GM23338 (cell line): Measurements from ENCODE around the gene KIAA1549. TPM values are rescaled to one million over a fixed set of nuclear protein-coding genes. Genes with fewer than 3 reads are reported as not detected.

Experiments used
- ATAC-seq: fragments of 200-7000 bp; cut with Tn5 transposase; 3 replicates; pipeline ENCODE4 v1.9.1; 2020
- DNase-seq: peaks from one replicate; pipeline ENCODE4 v3.0.0-alpha.2; 2015; ENCODE audit warnings: low spot score
- H2AFZ ChIP-seq: fragments of 200-600 bp; sonication (generic); 2 replicates; pipeline ENCODE4 v1.8.0; 2016; ENCODE audit warnings: antibody characterized with exemption, mild to moderate bottlenecking, moderate library complexity
- H3F3A ChIP-seq: fragments of 200-600 bp; sonication (generic); replicated peaks from 2 replicates; pipeline ENCODE4 v1.8.0; 2017; ENCODE audit warnings: antibody characterized with exemption, mixed run types, low read depth
- H3K27ac ChIP-seq: fragments of 200-600 bp; sonication (generic); 2 replicates; pipeline ENCODE4 v1.6.1; 2016; ENCODE audit warnings: low read depth
- H3K27me3 ChIP-seq: fragments of 200-600 bp; sonication (generic); 2 replicates; pipeline ENCODE4 v1.8.0; 2016; ENCODE audit warnings: mild to moderate bottlenecking, mixed run types, moderate library complexity; ENCODE audit not compliant: insufficient read depth
- H3K36me3 ChIP-seq: fragments of 200-600 bp; sonication (generic); 2 replicates; pipeline ENCODE4 v1.8.0; 2016; ENCODE audit warnings: mild to moderate bottlenecking; ENCODE audit not compliant: insufficient read depth
- H3K4me1 ChIP-seq: fragments of 200-600 bp; sonication (generic); 2 replicates; pipeline ENCODE4 v1.8.0; 2016; ENCODE audit warnings: mild to moderate bottlenecking, moderate library complexity; ENCODE audit not compliant: insufficient read depth
- H3K4me2 ChIP-seq: fragments of 200-600 bp; sonication (generic); 2 replicates; pipeline ENCODE4 v1.7.1; 2017; ENCODE audit warnings: mixed run types
- H3K4me3 ChIP-seq: fragments of 200-600 bp; sonication (generic); 2 replicates; pipeline ENCODE4 v1.6.1; 2016; ENCODE audit warnings: mixed run types
- H3K79me2 ChIP-seq: fragments of 200-600 bp; sonication (generic); replicated peaks from 2 replicates; pipeline ENCODE4 v1.8.0; 2017; ENCODE audit warnings: mild to moderate bottlenecking; ENCODE audit not compliant: insufficient read depth
- H3K9me2 ChIP-seq: fragments of 200-600 bp; sonication (generic); 2 replicates; pipeline ENCODE4 v1.8.0; 2017; ENCODE audit not compliant: insufficient read depth
- H4K20me1 ChIP-seq: fragments of 200-600 bp; sonication (generic); replicated peaks from 2 replicates; pipeline ENCODE4 v1.8.0; 2017; ENCODE audit warnings: mild to moderate bottlenecking; ENCODE audit not compliant: insufficient read depth
- H3K27ac Mint-ChIP-seq: 2 replicates; pipeline ENCODE4 v1.8.0; 2020; ENCODE audit warnings: inconsistent platforms, mild to moderate bottlenecking, moderate library complexity, mixed read lengths
- H3K27me3 Mint-ChIP-seq: 3 replicates; pipeline ENCODE4 v1.8.0; 2022; ENCODE audit warnings: low read depth, mild to moderate bottlenecking, moderate library complexity, mixed read lengths, inconsistent platforms; ENCODE audit not compliant: insufficient read depth, poor library complexity
- H3K36me3 Mint-ChIP-seq: 3 replicates; pipeline ENCODE4 v1.8.0; 2021; ENCODE audit warnings: low read depth, mild to moderate bottlenecking, inconsistent platforms, moderate library complexity, mixed read lengths
- H3K4me1 Mint-ChIP-seq: 3 replicates; pipeline ENCODE4 v1.8.0; 2020; ENCODE audit warnings: mild to moderate bottlenecking, inconsistent platforms, mixed read lengths
- H3K4me3 Mint-ChIP-seq: 3 replicates; pipeline ENCODE4 v1.8.0; 2021; ENCODE audit warnings: moderate library complexity, mild to moderate bottlenecking, inconsistent platforms, mixed read lengths
- H3K9me3 Mint-ChIP-seq: 3 replicates; pipeline ENCODE4 v1.8.0; 2020; ENCODE audit warnings: moderate library complexity, mild to moderate bottlenecking, inconsistent platforms, mixed read lengths
- CREB1 ChIP-seq: fragments of 250-450 bp; sonication (Bioruptor Pico); IDR thresholded peaks from 2 replicates; pipeline ENCODE4 v1.5.0; 2020; ENCODE audit warnings: low read depth, mild to moderate bottlenecking, moderate library complexity
- EZH2phosphoT487 ChIP-seq: fragments of 200-600 bp; sonication (generic); IDR thresholded peaks from one replicate; pipeline ENCODE4 v1.8.1; 2018; ENCODE audit warnings: antibody characterized with exemption; ENCODE audit not compliant: unreplicated experiment
- JUNB ChIP-seq: IDR thresholded peaks from one replicate; pipeline ENCODE4 v1.6.1; 2016; ENCODE audit warnings: antibody characterized with exemption; ENCODE audit not compliant: unreplicated experiment
- NANOG ChIP-seq: IDR thresholded peaks from 2 replicates; pipeline ENCODE4 v1.6.1; 2016; ENCODE audit warnings: antibody characterized with exemption, borderline replicate concordance
- POLR2AphosphoS5 ChIP-seq: IDR thresholded peaks from 2 replicates; pipeline ENCODE4 v1.6.1; 2016; ENCODE audit warnings: antibody characterized with exemption, low read depth
- REST ChIP-seq: IDR thresholded peaks from one replicate; pipeline ENCODE4 v1.6.1; 2018; ENCODE audit warnings: antibody characterized with exemption; ENCODE audit not compliant: unreplicated experiment
- ZNF114 ChIP-seq: fragments of 250-450 bp; sonication (Bioruptor Pico); IDR thresholded peaks from 2 replicates; pipeline ENCODE4 v1.5.0; 2020; ENCODE audit warnings: mild to moderate bottlenecking, moderate library complexity
- ZNF331 ChIP-seq: fragments of 250-450 bp; sonication (Bioruptor Pico); IDR thresholded peaks from 2 replicates; pipeline ENCODE4 v1.5.0; 2020; ENCODE audit warnings: low read depth, mild to moderate bottlenecking, moderate library complexity
- ZNF462 ChIP-seq: fragments of 250-450 bp; sonication (Bioruptor Pico); IDR thresholded peaks from 2 replicates; pipeline ENCODE4 v1.5.0; 2020; ENCODE audit warnings: mild to moderate bottlenecking, moderate library complexity
- polyA plus RNA-seq: library from polyadenylated mRNA; unstranded; fragments of >200 nt; fragmentation: Nextera tagmentation; extraction: Ambion mirVana; gene quantifications from 2 replicates; pipeline ENCODE4 v1.2.1, GENCODE V29; 2016
- total RNA-seq: library from RNA; depleted of rRNA; stranded (reverse); fragments of >200 nt; shearing (Covaris generic); gene quantifications from 2 replicates; pipeline ENCODE4 v1.2.3, GENCODE V29; 2014
- TF ChIP-seq, protein P1 (sequence below), 2 experiments: fragments of 200-600 bp in 1 of 2; sonication (generic) in 1 of 2; conservative IDR thresholded peaks; 2 replicates each; pipeline versions ENCODE4 v1.5.1 to v1.6.1; 2016 to 2017; ENCODE audit warnings: antibody characterized with exemption in 2 of 2, low read depth in 2 of 2, mild to moderate bottlenecking in 2 of 2, moderate library complexity in 1 of 2
- TF ChIP-seq, protein P2 (sequence below): IDR thresholded peaks from 2 replicates; pipeline ENCODE4 v1.6.1; 2016; ENCODE audit warnings: antibody characterized with exemption

The KIAA1549 gene
- total and polyA plus RNA-seq, 2 experiments from 2014 or later = 3.6 to 13.5 TPM

DNA sequence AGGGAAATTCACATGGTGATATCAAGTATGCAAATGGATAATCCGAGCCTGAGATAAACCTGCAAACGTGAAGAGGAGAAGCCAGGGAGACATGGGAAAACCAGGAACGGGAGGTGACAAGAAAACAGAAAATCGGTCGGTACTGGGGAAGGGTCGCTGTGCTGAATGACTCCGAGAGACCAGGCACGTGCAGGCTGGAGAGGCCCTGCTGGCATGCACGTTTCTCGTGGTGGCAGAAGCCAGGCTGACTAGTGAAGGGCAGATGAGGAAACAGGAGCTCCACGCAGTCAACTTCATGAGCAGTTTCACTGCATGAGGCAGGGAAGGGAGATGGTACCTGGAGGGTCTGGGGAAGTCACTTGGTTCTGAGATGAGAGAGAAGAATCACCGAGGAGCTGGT lies 48.3 kb downstream of the KIAA1549 start (continued):
- TF ChIP-seq ZNF462 (CRISPR knock-in tag) (no peak), EZH2phosphoT487 (no peak), JUNB (no peak), ZNF331 (CRISPR knock-in tag) (no peak)
- TF ChIP-seq, protein P1, sequence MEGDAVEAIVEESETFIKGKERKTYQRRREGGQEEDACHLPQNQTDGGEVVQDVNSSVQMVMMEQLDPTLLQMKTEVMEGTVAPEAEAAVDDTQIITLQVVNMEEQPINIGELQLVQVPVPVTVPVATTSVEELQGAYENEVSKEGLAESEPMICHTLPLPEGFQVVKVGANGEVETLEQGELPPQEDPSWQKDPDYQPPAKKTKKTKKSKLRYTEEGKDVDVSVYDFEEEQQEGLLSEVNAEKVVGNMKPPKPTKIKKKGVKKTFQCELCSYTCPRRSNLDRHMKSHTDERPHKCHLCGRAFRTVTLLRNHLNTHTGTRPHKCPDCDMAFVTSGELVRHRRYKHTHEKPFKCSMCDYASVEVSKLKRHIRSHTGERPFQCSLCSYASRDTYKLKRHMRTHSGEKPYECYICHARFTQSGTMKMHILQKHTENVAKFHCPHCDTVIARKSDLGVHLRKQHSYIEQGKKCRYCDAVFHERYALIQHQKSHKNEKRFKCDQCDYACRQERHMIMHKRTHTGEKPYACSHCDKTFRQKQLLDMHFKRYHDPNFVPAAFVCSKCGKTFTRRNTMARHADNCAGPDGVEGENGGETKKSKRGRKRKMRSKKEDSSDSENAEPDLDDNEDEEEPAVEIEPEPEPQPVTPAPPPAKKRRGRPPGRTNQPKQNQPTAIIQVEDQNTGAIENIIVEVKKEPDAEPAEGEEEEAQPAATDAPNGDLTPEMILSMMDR (conservative IDR thresholded peaks at IDR 0.05; ENCODE audit: low read depth in 2 of 2) = no peak

DNA sequence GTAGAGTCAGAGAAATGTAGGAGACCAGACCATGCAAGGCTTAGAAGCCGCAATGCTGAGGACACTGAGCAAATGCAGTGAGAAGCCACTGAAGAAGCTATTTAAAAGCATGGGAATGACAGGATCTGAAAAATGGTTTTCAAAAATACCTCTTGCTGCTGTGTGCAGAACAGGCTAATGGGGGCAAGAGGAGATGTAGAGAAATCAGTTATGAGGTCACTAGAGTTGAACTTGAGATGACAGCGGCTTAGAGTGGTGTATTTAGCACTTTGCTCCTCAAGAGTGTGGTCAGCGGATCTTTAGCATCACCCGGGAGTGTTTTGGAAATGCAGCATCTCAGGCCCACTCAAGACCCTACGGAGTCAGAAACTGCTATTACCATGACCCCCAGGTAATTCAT lies 48.8 kb downstream of the KIAA1549 start:
- Histone ChIP-seq H3K27me3 (no peaks in the 10 kb centered on the region), H3K79me2 (peaks cover 31% of the 10 kb centered on the region), H3K27ac (no peak overlapping the region), H3K9me2 (no peaks in the 10 kb centered on the region), H4K20me1 (peaks cover 9% of the 10 kb centered on the region; the same call in 1 of the 2 replicates), H3F3A (no peaks in the 10 kb centered on the region), H3K4me3 (no peak overlapping the region), H3K4me2 (no peak overlapping the region), H3K36me3 (no peaks in the 10 kb centered on the region), H2AFZ (no peak overlapping the region), H3K4me1 (peaks cover 11% of the 10 kb centered on the region; the same call in 1 of the 2 replicates)
- DNase-seq = no peak
- Mint-ChIP-seq H3K27me3 (no peaks in the 10 kb centered on the region), H3K27ac (no peak overlapping the region), H3K36me3 (peaks cover 4% of the 10 kb centered on the region; the same call in 2 of the 3 replicates), H3K4me3 (no peak overlapping the region), H3K9me3 (no peaks in the 10 kb centered on the region), H3K4me1 (peaks cover 19% of the 10 kb centered on the region)
- TF ChIP-seq CREB1 (CRISPR knock-in tag) = no peak
- TF ChIP-seq POLR2AphosphoS5 = no peak
- TF ChIP-seq, protein P1 (conservative IDR thresholded peaks at IDR 0.05; ENCODE audit: low read depth in 2 of 2) = no peak
- TF ChIP-seq, protein P2, sequence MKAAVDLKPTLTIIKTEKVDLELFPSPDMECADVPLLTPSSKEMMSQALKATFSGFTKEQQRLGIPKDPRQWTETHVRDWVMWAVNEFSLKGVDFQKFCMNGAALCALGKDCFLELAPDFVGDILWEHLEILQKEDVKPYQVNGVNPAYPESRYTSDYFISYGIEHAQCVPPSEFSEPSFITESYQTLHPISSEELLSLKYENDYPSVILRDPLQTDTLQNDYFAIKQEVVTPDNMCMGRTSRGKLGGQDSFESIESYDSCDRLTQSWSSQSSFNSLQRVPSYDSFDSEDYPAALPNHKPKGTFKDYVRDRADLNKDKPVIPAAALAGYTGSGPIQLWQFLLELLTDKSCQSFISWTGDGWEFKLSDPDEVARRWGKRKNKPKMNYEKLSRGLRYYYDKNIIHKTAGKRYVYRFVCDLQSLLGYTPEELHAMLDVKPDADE = no peak
- TF ChIP-seq ZNF114 (CRISPR knock-in tag) = no peak
- TF ChIP-seq REST = no peak
- TF ChIP-seq NANOG = no peak
- no peak for ATAC-seq
